ENCODE results near the gene SAMD4B. TPM values are rescaled to one million over a fixed set of nuclear protein-coding genes. Genes with fewer than 3 reads are reported as not detected.

Gene SAMD4B
- total and polyA plus RNA-seq, 4 donors, result 25.8 to 145 (median 97.7) TPM

DNA sequence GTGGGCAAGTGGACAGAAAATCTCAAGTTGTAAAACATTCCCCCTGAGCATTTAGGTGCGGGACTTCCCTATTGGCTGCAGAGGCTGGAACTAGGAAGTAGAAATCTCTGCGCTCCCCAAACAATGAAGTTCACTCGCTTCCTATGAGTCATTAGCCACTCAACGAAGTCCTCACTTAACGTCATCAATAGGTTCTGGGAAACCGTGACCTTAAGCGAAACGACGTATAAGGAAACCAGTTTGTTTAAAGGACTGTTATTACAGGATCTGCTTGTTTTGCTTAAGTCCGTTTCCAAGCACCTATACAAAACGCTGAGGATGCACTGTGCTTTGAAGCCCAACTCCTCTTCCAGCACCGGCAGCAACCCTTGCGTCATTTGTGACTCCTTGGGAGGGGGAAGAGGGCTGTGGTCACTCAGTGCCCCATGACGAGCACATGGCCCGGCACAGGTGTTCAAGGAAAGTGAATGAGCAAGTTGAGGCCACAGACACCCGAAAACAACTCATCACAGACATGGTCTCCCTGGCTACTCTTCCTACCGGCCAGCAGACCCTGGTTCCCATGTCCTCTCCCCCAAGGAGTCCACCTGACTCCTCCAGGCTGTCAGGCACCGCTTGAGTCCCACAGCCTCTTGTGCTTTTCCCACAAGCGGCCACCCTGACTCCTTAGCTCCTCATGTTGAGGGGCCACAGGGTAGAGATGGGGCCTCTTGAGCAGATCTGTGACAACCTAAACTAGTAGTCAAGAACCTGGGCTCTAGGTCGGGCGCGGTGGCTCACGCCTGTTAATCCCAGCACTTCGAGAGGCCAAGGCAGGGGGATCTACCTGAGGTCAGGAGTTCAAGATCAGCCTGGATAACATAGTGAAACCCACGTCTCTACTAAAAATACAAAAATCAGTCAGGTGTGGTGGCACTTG lies 88.7 kb downstream of the SAMD4B start:
- Histone ChIP-seq H3K9me3 (ENCODE audit: control insufficient read depth, insufficient read depth, low read length) (no peaks in the 10 kb centered on the region), H3K4me3 (ENCODE audit: low read depth, low read length) (no peak overlapping the region), H3K36me3 (ENCODE audit: control insufficient read depth, insufficient read depth, low read length) (peaks cover 37% of the 10 kb centered on the region), H3K27me3 (ENCODE audit: control insufficient read depth, insufficient read depth, low read length) (no peaks in the 10 kb centered on the region), H3K27ac (ENCODE audit: low read depth, low read length) (peak overlapping the region; percentile 61), H3K4me1 (ENCODE audit: control insufficient read depth, insufficient read depth, low read length) (peaks cover 26% of the 10 kb centered on the region)
- no peak for DNase-seq (ENCODE audit: low read depth in 4 of 6, low spot score in 6 of 6)
- 83% methylated on average over 20 of the region's 25 CpGs for WGBS (ENCODE audit: insufficient coverage)

DNA sequence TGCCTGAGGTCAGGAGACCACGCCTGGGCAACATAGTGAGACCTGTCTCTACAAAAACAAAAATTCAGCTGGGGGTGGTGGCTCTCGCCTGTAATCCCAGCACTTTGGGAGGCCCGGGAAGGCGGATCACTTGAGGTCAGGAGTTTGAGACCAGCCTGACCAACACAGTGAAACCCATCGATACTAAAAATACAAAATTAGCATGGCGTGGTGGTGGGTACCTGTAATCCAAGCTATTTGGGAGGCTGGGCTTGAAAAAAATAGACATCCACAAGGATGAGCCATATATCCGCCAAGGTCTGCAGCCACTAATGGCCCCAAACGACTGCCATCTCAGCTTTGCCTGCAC lies 90.4 kb downstream of the SAMD4B start:
- DNase-seq (ENCODE audit: low read depth in 4 of 6, low spot score in 6 of 6), result no peak
- no peak overlapping the region for H3K27ac ChIP-seq (ENCODE audit: low read depth, low read length)
- H3K4me3 ChIP-seq (ENCODE audit: low read depth, low read length), result no peak overlapping the region
- 93% methylated on average over 4 of the region's 8 CpGs for WGBS (ENCODE audit: insufficient coverage)
- no peaks in the 10 kb centered on the region for H3K9me3 ChIP-seq (ENCODE audit: control insufficient read depth, insufficient read depth, low read length)
- H3K27me3 ChIP-seq (ENCODE audit: control insufficient read depth, insufficient read depth, low read length), result no peaks in the 10 kb centered on the region
- H3K36me3 ChIP-seq (ENCODE audit: control insufficient read depth, insufficient read depth, low read length), result peaks cover 37% of the 10 kb centered on the region
- H3K4me1 ChIP-seq (ENCODE audit: control insufficient read depth, insufficient read depth, low read length), result peaks cover 32% of the 10 kb centered on the region

DNA sequence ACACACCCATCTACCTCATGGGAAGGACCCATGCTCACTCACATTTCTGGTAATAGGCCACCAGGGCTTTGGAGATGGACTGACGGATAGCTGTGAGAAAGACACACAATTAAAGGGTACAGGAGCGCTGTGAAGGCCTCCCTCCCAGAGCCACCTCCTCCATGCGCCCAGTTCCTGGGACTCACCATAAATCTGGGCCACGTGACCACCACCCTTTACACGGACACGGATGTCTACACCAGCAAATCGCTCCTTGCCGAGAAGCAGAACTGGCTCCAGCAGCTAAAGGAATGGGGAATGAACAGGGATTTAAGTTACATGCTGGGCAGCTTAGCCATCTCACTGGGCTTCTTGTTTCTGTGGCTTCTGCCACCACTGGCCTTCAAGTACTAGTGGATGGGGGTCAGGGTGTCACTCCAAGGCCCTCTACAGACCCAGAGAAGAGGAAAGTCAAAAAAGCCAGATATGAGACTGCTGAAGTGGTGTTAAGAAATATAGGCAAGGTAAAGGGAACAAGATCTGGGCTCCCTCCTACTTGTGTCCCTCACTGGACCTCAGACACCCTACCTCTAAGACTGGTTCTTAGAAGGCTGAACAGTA lies 91.4 kb downstream of the SAMD4B start:
- H3K36me3 ChIP-seq (ENCODE audit: control insufficient read depth, insufficient read depth, low read length), result peaks cover 37% of the 10 kb centered on the region
- H3K27me3 ChIP-seq (ENCODE audit: control insufficient read depth, insufficient read depth, low read length), result no peaks in the 10 kb centered on the region
- DNase-seq (ENCODE audit: low read depth in 4 of 6, low spot score in 6 of 6), result no peak
- no peaks in the 10 kb centered on the region for H3K9me3 ChIP-seq (ENCODE audit: control insufficient read depth, insufficient read depth, low read length)
- no peak overlapping the region for H3K27ac ChIP-seq (ENCODE audit: low read depth, low read length)
- H3K4me3 ChIP-seq (ENCODE audit: low read depth, low read length), result no peak overlapping the region
- H3K4me1 ChIP-seq (ENCODE audit: control insufficient read depth, insufficient read depth, low read length), result peaks cover 26% of the 10 kb centered on the region
- WGBS (ENCODE audit: insufficient coverage), result 96% methylated on average over 4 of the region's 8 CpGs

GRCh38 chr19:39434123-39435076 lies 92.2 kb downstream of the SAMD4B start:
- no peaks in the 10 kb centered on the region for H3K9me3 ChIP-seq (ENCODE audit: control insufficient read depth, insufficient read depth, low read length)
- 55% methylated on average over 4 of the region's 10 CpGs for WGBS (ENCODE audit: insufficient coverage)
- DNase-seq (ENCODE audit: low read depth in 4 of 6, low spot score in 6 of 6), result no peak
- H3K27ac ChIP-seq (ENCODE audit: low read depth, low read length), result no peak overlapping the region
- H3K4me3 ChIP-seq (ENCODE audit: low read depth, low read length), result peak overlapping the region; percentile 84
- H3K36me3 ChIP-seq (ENCODE audit: control insufficient read depth, insufficient read depth, low read length), result peaks cover 37% of the 10 kb centered on the region
- H3K4me1 ChIP-seq (ENCODE audit: control insufficient read depth, insufficient read depth, low read length), result peaks cover 22% of the 10 kb centered on the region
- no peaks in the 10 kb centered on the region for H3K27me3 ChIP-seq (ENCODE audit: control insufficient read depth, insufficient read depth, low read length)

Small RNA genes within 50 kb of the gene (small RNA-seq; reads per million reads assigned to genes)
- gene AC011445.2 (ENCODE audit: low replicate concordance) (0.06 reads per million), gene MIR4530 (ENCODE audit: low replicate concordance) (not detected), gene RN7SL566P (ENCODE audit: low replicate concordance) (not detected)

Other genes starting within 250 kb of the SAMD4B start
- 10 to 100 TPM in 1 of 2 donors, 1 to 10 TPM in 1; 3.0 to 10.1 TPM for gene PAK4, start 216.6 kb upstream of the SAMD4B start, total RNA-seq
- gene PAK4, start 216.6 kb upstream of the SAMD4B start, polyA plus RNA-seq (ENCODE audit: insufficient read length in 2 of 2), result 10 to 100 TPM; 34.0 to 39.4 TPM
- gene NCCRP1, start 145.5 kb upstream of the SAMD4B start, total RNA-seq, result under 1 TPM; 0.10 to 0.11 TPM
- gene NCCRP1, start 145.5 kb upstream of the SAMD4B start, polyA plus RNA-seq (ENCODE audit: insufficient read length in 2 of 2), result under 1 TPM; 0.21 to 0.29 TPM
- gene SYCN, start 138.2 kb upstream of the SAMD4B start, total RNA-seq, result not detected
- gene SYCN, start 138.2 kb upstream of the SAMD4B start, polyA plus RNA-seq (ENCODE audit: insufficient read length in 2 of 2), result not detected
- gene IFNL3, start 97.4 kb upstream of the SAMD4B start, total RNA-seq, result not detected
- not detected for gene IFNL3, start 97.4 kb upstream of the SAMD4B start, polyA plus RNA-seq (ENCODE audit: insufficient read length in 2 of 2)
- gene IFNL4, start 93.6 kb upstream of the SAMD4B start, total RNA-seq, result not detected
- under 1 TPM; 0.71 to 0.80 TPM for gene IFNL4, start 93.6 kb upstream of the SAMD4B start, polyA plus RNA-seq (ENCODE audit: insufficient read length in 2 of 2)
- not detected for gene IFNL2, start 74.0 kb upstream of the SAMD4B start, total RNA-seq
- gene IFNL2, start 74.0 kb upstream of the SAMD4B start, polyA plus RNA-seq (ENCODE audit: insufficient read length in 2 of 2), result not detected
- not detected for gene IFNL1, start 46.0 kb upstream of the SAMD4B start, total RNA-seq
- not detected for gene IFNL1, start 46.0 kb upstream of the SAMD4B start, polyA plus RNA-seq (ENCODE audit: insufficient read length in 2 of 2)
- gene LRFN1, start 21.6 kb upstream of the SAMD4B start, total RNA-seq, result 1 to 10 TPM; 2.2 to 5.3 TPM
- gene LRFN1, start 21.6 kb upstream of the SAMD4B start, polyA plus RNA-seq (ENCODE audit: insufficient read length in 2 of 2), result 10 to 100 TPM; 26.0 to 26.5 TPM
- gene GMFG, start 6.4 kb upstream of the SAMD4B start, total RNA-seq, result 10 to 100 TPM; 16.8 to 21.0 TPM
- gene GMFG, start 6.4 kb upstream of the SAMD4B start, polyA plus RNA-seq (ENCODE audit: insufficient read length in 2 of 2), result 10 to 100 TPM; 12.5 to 13.2 TPM
- 10 to 100 TPM; 21.2 to 47.9 TPM for gene PAF1, start 48.7 kb downstream of the SAMD4B start, total RNA-seq
- gene PAF1, start 48.7 kb downstream of the SAMD4B start, polyA plus RNA-seq (ENCODE audit: insufficient read length in 2 of 2), result 10 to 100 TPM; 76.2 to 76.8 TPM
- gene MED29, start 49.0 kb downstream of the SAMD4B start, total RNA-seq, result 10 to 100 TPM; 17.8 to 40.3 TPM
- gene MED29, start 49.0 kb downstream of the SAMD4B start, polyA plus RNA-seq (ENCODE audit: insufficient read length in 2 of 2), result 10 to 100 TPM; 74.1 to 77.7 TPM
- gene ZFP36, start 64.4 kb downstream of the SAMD4B start, total RNA-seq, result 10 to 100 TPM in 1 of 2 donors, 1 to 10 TPM in 1; 9.8 to 23.7 TPM
- 10 to 100 TPM; 20.7 to 52.8 TPM for gene ZFP36, start 64.4 kb downstream of the SAMD4B start, polyA plus RNA-seq (ENCODE audit: insufficient read length in 2 of 2)
- gene PLEKHG2, start 70.2 kb downstream of the SAMD4B start, total RNA-seq, result 10 to 100 TPM; 14.2 to 36.9 TPM
- gene PLEKHG2, start 70.2 kb downstream of the SAMD4B start, polyA plus RNA-seq (ENCODE audit: insufficient read length in 2 of 2), result 10 to 100 TPM; 37.5 to 58.2 TPM
- 100 to 1,000 TPM in 1 of 2 donors, 10 to 100 TPM in 1; 32.0 to 159 TPM for gene RPS16, start 93.5 kb downstream of the SAMD4B start, total RNA-seq
- 100 to 1,000 TPM; 826 to 921 TPM for gene RPS16, start 93.5 kb downstream of the SAMD4B start, polyA plus RNA-seq (ENCODE audit: insufficient read length in 2 of 2)
- 10 to 100 TPM; 35.9 to 80.9 TPM for gene SUPT5H, start 103.2 kb downstream of the SAMD4B start, total RNA-seq
- 100 to 1,000 TPM; 143 to 158 TPM for gene SUPT5H, start 103.2 kb downstream of the SAMD4B start, polyA plus RNA-seq (ENCODE audit: insufficient read length in 2 of 2)
- gene TIMM50, start 138.4 kb downstream of the SAMD4B start, total RNA-seq, result 10 to 100 TPM; 48.4 to 59.5 TPM
- 100 to 1,000 TPM in 1 of 2 donors, 10 to 100 TPM in 1; 95.5 to 118 TPM for gene TIMM50, start 138.4 kb downstream of the SAMD4B start, polyA plus RNA-seq (ENCODE audit: insufficient read length in 2 of 2)
- 10 to 100 TPM in 1 of 2 donors, 1 to 10 TPM in 1; 8.3 to 16.8 TPM for gene DLL3, start 156.5 kb downstream of the SAMD4B start, total RNA-seq
- 10 to 100 TPM; 46.3 to 56.0 TPM for gene DLL3, start 156.5 kb downstream of the SAMD4B start, polyA plus RNA-seq (ENCODE audit: insufficient read length in 2 of 2)
- gene SELENOV, start 172.7 kb downstream of the SAMD4B start, total RNA-seq, result 1 to 10 TPM in 1 of 2 donors, not detected in 1; 1.7 TPM
- gene SELENOV, start 172.7 kb downstream of the SAMD4B start, polyA plus RNA-seq (ENCODE audit: insufficient read length in 2 of 2), result under 1 TPM; 0.54 to 0.77 TPM
- gene EID2B, start 190.4 kb downstream of the SAMD4B start, total RNA-seq, result 10 to 100 TPM; 10.5 to 15.6 TPM
- gene EID2B, start 190.4 kb downstream of the SAMD4B start, polyA plus RNA-seq (ENCODE audit: insufficient read length in 2 of 2), result 10 to 100 TPM; 17.6 to 20.2 TPM
- 10 to 100 TPM; 15.8 to 17.1 TPM for gene EID2, start 197.7 kb downstream of the SAMD4B start, total RNA-seq
- gene EID2, start 197.7 kb downstream of the SAMD4B start, polyA plus RNA-seq (ENCODE audit: insufficient read length in 2 of 2), result 10 to 100 TPM; 38.8 to 42.0 TPM

Measured in spinal cord (tissue), 10 donors.